PFSK-1 (cell line): Measurements from ENCODE around the gene OR56B4.

Experiments
- FOXP2 ChIP-seq: optimal IDR thresholded peaks from 2 replicates; pipeline ENCODE3; 2011; ENCODE audit warnings: borderline replicate concordance, control low read depth, inconsistent platforms; ENCODE audit not compliant: insufficient read depth; ENCODE audit errors: extremely low read length, extremely low read depth
- POLR2AphosphoS5 ChIP-seq: IDR thresholded peaks from 2 replicates; pipeline ENCODE4 v1.6.1; 2012; ENCODE audit warnings: low read depth, mild to moderate bottlenecking, control low read depth, low read length, moderate library complexity
- SIN3A ChIP-seq: IDR thresholded peaks from 2 replicates; pipeline ENCODE4 v1.6.1; 2012; ENCODE audit warnings: mild to moderate bottlenecking, low read length, moderate library complexity, borderline replicate concordance; ENCODE audit not compliant: insufficient read depth
- TAF1 ChIP-seq: IDR thresholded peaks from 2 replicates; pipeline ENCODE4 v1.6.1; 2012; ENCODE audit warnings: low read length, control low read depth, borderline replicate concordance; ENCODE audit not compliant: insufficient read depth
- TF ChIP-seq, protein P1 (sequence below), 2 experiments: IDR thresholded peaks; 2 replicates each; pipeline versions ENCODE4 v1.6.1 to v1.8.0; 2011 to 2012; ENCODE audit warnings: low read depth in 2 of 2, low read length in 2 of 2, control low read depth in 1 of 2, inconsistent platforms in 1 of 2, mild to moderate bottlenecking in 1 of 2, moderate library complexity in 1 of 2; ENCODE audit not compliant: insufficient read depth in 1 of 2

DNA sequence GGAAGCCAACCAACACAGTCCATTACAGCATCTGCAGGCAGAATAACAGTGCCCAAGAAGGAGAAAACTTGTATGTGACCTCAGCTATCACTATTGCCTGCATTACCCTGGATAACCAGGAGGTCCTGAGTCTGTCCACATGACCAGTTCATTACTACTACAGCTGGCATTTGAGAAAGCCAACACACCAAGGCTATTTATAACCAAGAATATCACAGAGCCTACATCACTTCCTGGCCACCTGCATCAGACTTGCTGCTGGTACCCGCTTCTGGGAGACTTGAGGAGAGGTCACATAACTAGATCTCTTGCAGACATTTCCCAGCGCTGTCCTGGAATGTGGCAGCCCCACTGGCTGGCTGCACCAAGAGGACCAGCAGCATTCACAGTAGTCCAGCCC lies 11.1 kb upstream of the OR56B4 start:
- TF ChIP-seq TAF1: no peak
- no peak for TF ChIP-seq SIN3A
- TF ChIP-seq, protein P1, sequence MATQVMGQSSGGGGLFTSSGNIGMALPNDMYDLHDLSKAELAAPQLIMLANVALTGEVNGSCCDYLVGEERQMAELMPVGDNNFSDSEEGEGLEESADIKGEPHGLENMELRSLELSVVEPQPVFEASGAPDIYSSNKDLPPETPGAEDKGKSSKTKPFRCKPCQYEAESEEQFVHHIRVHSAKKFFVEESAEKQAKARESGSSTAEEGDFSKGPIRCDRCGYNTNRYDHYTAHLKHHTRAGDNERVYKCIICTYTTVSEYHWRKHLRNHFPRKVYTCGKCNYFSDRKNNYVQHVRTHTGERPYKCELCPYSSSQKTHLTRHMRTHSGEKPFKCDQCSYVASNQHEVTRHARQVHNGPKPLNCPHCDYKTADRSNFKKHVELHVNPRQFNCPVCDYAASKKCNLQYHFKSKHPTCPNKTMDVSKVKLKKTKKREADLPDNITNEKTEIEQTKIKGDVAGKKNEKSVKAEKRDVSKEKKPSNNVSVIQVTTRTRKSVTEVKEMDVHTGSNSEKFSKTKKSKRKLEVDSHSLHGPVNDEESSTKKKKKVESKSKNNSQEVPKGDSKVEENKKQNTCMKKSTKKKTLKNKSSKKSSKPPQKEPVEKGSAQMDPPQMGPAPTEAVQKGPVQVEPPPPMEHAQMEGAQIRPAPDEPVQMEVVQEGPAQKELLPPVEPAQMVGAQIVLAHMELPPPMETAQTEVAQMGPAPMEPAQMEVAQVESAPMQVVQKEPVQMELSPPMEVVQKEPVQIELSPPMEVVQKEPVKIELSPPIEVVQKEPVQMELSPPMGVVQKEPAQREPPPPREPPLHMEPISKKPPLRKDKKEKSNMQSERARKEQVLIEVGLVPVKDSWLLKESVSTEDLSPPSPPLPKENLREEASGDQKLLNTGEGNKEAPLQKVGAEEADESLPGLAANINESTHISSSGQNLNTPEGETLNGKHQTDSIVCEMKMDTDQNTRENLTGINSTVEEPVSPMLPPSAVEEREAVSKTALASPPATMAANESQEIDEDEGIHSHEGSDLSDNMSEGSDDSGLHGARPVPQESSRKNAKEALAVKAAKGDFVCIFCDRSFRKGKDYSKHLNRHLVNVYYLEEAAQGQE (IDR thresholded peaks at IDR 0.05; ENCODE audit: insufficient read depth in 1 of 2, low read depth in 2 of 2, low read length in 2 of 2): no peak
- no peak for TF ChIP-seq POLR2AphosphoS5
- no peak for TF ChIP-seq FOXP2
